ENCODE data around the gene CEP97. TPM values are rescaled to one million over a fixed set of nuclear protein-coding genes. Genes with fewer than 3 reads are reported as not detected.

The CEP97 gene
- total RNA-seq, 4 donors from 2014 or later = 1.1 to 22.1 (median 6.1) TPM

DNA sequence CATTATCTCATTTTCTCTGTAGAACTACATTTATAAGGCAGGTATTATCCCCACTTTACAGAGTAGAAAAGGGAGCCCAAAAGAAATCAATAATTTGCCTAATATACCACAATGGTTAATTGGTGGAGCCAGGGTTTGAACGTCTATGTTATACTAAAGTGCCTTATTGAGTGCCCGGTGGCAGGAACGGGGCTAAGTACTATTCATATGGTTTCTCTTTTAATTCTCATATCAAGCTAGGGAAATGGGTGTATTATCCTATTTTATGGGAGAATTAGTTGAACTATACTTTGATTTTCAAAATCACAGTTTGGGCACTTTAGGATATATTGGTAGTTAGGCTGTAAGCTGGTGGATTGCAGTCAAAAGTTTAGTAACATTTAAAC is 1.5 kb downstream of the CEP97 start:
- intact Hi-C loops (cut with DNase I; ENCODE audit: low total_unique reads) (no loop called here), in situ Hi-C loops (cut with MboI; ENCODE audit: low pct_ligation_motif_present in 1 of 4, low pct_unique_long_range_greater_than_20kb in 1 of 4, low sequenced_read_pairs in 3 of 4) (no loop called here)
- Histone ChIP-seq H3K36me3 (peaks cover 0 to 4% (median 0%) of the 10 kb centered on the region in 4 donors), H3K4me1 (peaks cover 0 to 16% (median 6%) of the 10 kb centered on the region in 4 donors), H3K9me3 (no peaks in the 10 kb centered on the region), H3K27me3 (no peaks in the 10 kb centered on the region), H3K4me3 (peak overlapping the region in 3 of 4 donors; percentile 61 to 78 (median 63)), H3K27ac (peak overlapping the region in 2 of 4 donors; percentile 80 to 84)
- TF ChIP-seq CTCF (IDR thresholded peaks at IDR 0.05) (no peak), POLR2A (IDR thresholded peaks at IDR 0.05) (no peak), EP300 (IDR thresholded peaks at IDR 0.05; ENCODE audit: low read depth) (no peak), POLR2AphosphoS5 (IDR thresholded peaks at IDR 0.05) (no peak)
- 30 to 39% methylated on average over 3 of the region's 3 CpGs for WGBS, 2 donors (ENCODE audit: low coverage in 1 of 2)
- no peak for DNase-seq

- H3K27ac ChIP-seq = no peak overlapping the region
- TF ChIP-seq POLR2A (IDR thresholded peaks at IDR 0.05) (no peak), CTCF (IDR thresholded peaks at IDR 0.05) (no peak), EP300 (IDR thresholded peaks at IDR 0.05; ENCODE audit: low read depth) (no peak), POLR2AphosphoS5 (IDR thresholded peaks at IDR 0.05) (no peak)
- peaks cover 0 to 29% (median 8%) of the 10 kb centered on the region in 4 donors for H3K36me3 ChIP-seq
- no peak overlapping the region for H3K4me3 ChIP-seq
- H3K9me3 ChIP-seq = no peaks in the 10 kb centered on the region
- 98% methylated on average over 5 of the region's 5 CpGs; no CpG with 5 or more reads in 1 of the 2 donors for WGBS, 2 donors (ENCODE audit: low coverage in 1 of 2)
- intact Hi-C loops (cut with DNase I; ENCODE audit: low total_unique reads) (no loop called here), in situ Hi-C loops (cut with MboI; ENCODE audit: low pct_ligation_motif_present in 1 of 4, low pct_unique_long_range_greater_than_20kb in 1 of 4, low sequenced_read_pairs in 3 of 4) (no loop called here)
- no peaks in the 10 kb centered on the region for H3K27me3 ChIP-seq
- DNase-seq = no peak
- peaks cover 0 to 9% (median 3%) of the 10 kb centered on the region in 4 donors for H3K4me1 ChIP-seq
Measured at GRCh38 chr3:101729586-101729985, 5.2 kb downstream of the CEP97 start.

DNA sequence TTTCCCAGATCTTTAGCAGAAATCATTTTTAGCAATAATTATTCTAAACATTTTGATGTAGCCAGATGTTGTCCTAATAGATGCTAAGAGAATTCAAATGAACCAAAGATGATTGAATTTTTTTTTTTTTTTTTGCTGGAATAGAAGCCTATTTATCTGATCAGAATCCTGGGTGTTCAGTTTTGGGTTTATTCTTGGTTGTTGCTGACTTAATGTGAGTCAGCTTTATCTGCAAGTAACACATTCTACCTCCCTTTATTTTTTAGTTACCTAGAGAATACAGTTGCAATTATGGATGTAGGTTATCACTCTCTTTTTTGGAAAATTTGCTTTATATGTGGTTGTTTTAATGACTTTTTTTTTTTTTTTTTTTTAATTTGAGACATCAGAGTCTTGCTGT is 6.4 kb downstream of the CEP97 start:
- no peak overlapping the region for H3K27ac ChIP-seq
- H3K36me3 ChIP-seq = peaks cover 0 to 42% (median 8%) of the 10 kb centered on the region in 4 donors
- in situ Hi-C loops (cut with MboI; ENCODE audit: low pct_ligation_motif_present in 1 of 4, low pct_unique_long_range_greater_than_20kb in 1 of 4, low sequenced_read_pairs in 3 of 4) = no loop called here
- H3K4me3 ChIP-seq = no peak overlapping the region
- DNase-seq = no peak
- no peaks in the 10 kb centered on the region for H3K9me3 ChIP-seq
- H3K27me3 ChIP-seq = no peaks in the 10 kb centered on the region
- intact Hi-C loops (cut with DNase I; ENCODE audit: low total_unique reads) = no loop called here
- peaks cover 0 to 4% (median 2%) of the 10 kb centered on the region in 4 donors for H3K4me1 ChIP-seq
- TF ChIP-seq EP300 (IDR thresholded peaks at IDR 0.05; ENCODE audit: low read depth) = no peak
- no peak for TF ChIP-seq CTCF (IDR thresholded peaks at IDR 0.05)
- TF ChIP-seq POLR2AphosphoS5 (IDR thresholded peaks at IDR 0.05) = no peak
- no peak for TF ChIP-seq POLR2A (IDR thresholded peaks at IDR 0.05)

DNA sequence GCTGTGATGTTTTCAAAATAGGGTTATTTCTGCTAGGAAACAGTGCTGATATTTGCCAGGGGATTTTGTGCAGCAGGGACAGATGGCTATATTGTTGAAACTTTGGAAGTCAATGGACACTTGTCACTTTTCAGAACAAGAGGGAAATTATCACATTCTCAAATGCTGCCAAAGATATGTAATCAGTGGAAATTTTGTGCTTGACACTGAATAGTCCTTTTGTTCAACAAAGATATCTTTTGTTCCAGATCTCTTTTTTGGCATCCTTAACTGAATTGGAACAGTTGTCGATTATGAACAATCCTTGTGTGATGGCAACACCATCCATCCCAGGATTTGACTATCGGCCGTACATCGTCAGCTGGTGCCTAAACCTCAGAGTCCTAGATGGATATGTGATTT is 7.8 kb downstream of the CEP97 start:
- no peaks in the 10 kb centered on the region for H3K27me3 ChIP-seq
- in situ Hi-C loops (cut with MboI; ENCODE audit: low pct_ligation_motif_present in 1 of 4, low pct_unique_long_range_greater_than_20kb in 1 of 4, low sequenced_read_pairs in 3 of 4) (no loop called here), intact Hi-C loops (cut with DNase I; ENCODE audit: low total_unique reads) (no loop called here)
- H3K36me3 ChIP-seq = peaks cover 0 to 54% (median 12%) of the 10 kb centered on the region in 4 donors
- H3K4me1 ChIP-seq = no peaks in the 10 kb centered on the region
- H3K27ac ChIP-seq = no peak overlapping the region
- no peaks in the 10 kb centered on the region for H3K9me3 ChIP-seq
- 94 to 96% methylated on average over 4 of the region's 4 CpGs for WGBS, 2 donors (ENCODE audit: low coverage in 1 of 2)
- TF ChIP-seq POLR2A (IDR thresholded peaks at IDR 0.05) (no peak), CTCF (IDR thresholded peaks at IDR 0.05) (no peak), POLR2AphosphoS5 (IDR thresholded peaks at IDR 0.05) (no peak), EP300 (IDR thresholded peaks at IDR 0.05; ENCODE audit: low read depth) (no peak)
- no peak overlapping the region for H3K4me3 ChIP-seq
- DNase-seq = no peak
